GM21737 (cell line): ENCODE results near the gene CCHCR1.
"Not testable (repeated sequence)": the region's sequence is repeated elsewhere in the genome, so short reads cannot be mapped to it uniquely, and the experiment has no call there.

Source experiments
- ATAC-seq: cut with Tn5 transposase; IDR thresholded peaks from one replicate; pipeline ENCODE4 v1.9.1; 2021; ENCODE audit warnings: mild to moderate bottlenecking, moderate library complexity; ENCODE audit not compliant: unreplicated experiment

CCHCR1 gene, protein sequence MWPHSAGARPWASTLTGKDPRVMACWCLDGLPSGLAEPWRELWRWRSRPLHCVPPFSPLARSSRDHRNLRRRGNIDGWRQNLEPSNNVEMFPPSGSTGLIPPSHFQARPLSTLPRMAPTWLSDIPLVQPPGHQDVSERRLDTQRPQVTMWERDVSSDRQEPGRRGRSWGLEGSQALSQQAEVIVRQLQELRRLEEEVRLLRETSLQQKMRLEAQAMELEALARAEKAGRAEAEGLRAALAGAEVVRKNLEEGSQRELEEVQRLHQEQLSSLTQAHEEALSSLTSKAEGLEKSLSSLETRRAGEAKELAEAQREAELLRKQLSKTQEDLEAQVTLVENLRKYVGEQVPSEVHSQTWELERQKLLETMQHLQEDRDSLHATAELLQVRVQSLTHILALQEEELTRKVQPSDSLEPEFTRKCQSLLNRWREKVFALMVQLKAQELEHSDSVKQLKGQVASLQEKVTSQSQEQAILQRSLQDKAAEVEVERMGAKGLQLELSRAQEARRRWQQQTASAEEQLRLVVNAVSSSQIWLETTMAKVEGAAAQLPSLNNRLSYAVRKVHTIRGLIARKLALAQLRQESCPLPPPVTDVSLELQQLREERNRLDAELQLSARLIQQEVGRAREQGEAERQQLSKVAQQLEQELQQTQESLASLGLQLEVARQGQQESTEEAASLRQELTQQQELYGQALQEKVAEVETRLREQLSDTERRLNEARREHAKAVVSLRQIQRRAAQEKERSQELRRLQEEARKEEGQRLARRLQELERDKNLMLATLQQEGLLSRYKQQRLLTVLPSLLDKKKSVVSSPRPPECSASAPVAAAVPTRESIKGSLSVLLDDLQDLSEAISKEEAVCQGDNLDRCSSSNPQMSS

DNA sequence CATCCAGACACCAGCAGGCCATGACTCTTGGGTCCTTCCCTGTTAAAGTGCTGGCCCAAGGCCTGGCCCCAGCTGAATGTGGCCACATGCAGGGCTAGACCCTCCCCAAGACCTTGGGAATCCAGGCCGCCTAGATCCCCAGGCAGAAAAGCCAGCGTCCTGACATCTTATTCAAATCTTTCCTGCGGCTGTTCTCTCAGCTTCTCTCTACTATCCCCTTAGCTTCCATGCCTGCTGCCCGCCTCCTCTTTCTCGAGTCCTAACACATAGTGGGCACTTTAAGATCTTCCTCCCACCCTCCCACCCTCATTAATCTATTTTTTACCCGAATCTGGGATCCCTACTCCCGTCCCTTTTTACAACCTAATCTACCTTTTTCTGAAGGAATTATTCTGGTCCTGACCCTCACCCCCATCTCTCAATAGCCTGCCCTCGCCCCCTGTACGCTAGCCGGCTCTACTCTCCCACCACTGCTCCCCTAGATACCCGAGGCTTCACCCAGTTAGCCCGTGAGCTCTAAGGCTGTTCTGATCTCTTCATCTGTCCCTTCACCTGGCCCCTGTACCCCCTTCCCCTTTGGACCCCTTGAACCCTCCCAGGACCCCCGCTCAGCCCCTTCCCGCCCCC, at the start of gene CCHCR1:
Gene CCHCR1 (minus strand): TSS at position 290 of the 627 bp plus-strand sequence. CDS start 202 bp downstream, at position 88.
- peak; percentile 7 for ATAC-seq

DNA sequence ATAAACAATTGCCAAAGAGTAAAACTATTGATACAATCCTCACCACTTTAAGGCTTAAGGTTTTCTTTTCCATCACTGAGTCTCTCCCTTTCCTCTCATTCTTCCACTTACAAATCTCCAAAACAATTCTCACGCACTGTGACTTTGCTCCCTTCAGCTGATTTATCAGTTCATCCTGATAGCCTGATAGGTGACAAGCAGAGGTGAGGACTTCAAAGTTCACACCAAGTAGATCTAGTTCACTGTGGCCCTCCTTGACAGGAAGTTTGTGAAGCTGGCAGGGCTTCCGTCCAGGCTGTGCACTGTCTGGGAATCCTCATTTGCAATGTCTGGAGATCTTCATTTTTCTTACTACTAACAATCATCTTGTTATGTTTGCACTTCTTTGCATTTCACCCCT, 48.0 kb upstream of the CCHCR1 start:
- ATAC-seq: no peak

DNA sequence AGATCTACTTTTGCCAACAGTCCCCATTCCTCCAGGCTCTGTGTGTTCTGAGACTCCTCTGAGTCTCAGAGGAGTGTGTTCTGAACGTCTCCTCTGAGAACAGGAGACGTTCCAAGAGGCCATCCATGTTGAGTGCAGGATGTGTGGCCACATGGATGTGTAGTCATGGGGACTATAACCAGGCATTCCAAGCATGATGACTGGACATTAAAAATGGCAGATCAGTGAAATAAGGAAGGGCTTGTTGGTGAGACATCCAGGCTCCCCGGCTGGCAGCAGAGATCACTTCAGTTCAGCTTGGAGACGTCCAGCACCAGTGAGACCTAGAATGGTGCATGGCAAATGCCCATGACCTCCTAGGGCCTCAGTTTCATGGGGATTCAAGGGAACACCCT, 47.1 kb upstream of the CCHCR1 start:
- no peak for ATAC-seq

DNA sequence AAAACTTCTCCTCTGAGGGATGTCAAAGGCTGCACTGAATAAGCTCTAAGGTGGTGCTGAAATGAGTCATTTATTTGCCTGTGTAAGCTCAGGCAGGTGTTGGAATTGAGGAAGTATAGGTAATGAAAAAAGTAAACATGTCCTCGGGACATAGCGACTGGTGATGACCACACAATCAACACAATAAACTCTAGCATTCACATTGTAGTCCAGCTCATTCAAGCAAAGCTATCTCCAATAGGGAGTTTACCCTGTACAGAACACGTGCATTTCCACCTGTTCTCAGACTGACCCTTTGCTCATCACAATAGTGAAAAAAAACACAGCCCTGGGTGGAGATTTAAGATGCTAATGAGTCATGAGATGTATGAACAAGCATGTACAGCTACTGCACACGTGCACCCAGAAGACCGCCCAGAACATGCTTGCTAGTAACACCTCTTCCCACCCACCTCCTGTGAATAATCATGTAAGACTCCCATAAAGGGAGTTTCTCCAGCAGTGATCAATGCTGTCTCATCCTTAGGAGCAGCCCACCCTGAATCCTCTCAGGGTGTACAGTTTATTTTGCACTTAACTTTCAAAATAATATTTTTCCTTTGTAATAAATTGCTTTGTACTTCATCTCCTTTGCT, 45.9 kb upstream of the CCHCR1 start:
- peak; percentile 47 for ATAC-seq

DNA sequence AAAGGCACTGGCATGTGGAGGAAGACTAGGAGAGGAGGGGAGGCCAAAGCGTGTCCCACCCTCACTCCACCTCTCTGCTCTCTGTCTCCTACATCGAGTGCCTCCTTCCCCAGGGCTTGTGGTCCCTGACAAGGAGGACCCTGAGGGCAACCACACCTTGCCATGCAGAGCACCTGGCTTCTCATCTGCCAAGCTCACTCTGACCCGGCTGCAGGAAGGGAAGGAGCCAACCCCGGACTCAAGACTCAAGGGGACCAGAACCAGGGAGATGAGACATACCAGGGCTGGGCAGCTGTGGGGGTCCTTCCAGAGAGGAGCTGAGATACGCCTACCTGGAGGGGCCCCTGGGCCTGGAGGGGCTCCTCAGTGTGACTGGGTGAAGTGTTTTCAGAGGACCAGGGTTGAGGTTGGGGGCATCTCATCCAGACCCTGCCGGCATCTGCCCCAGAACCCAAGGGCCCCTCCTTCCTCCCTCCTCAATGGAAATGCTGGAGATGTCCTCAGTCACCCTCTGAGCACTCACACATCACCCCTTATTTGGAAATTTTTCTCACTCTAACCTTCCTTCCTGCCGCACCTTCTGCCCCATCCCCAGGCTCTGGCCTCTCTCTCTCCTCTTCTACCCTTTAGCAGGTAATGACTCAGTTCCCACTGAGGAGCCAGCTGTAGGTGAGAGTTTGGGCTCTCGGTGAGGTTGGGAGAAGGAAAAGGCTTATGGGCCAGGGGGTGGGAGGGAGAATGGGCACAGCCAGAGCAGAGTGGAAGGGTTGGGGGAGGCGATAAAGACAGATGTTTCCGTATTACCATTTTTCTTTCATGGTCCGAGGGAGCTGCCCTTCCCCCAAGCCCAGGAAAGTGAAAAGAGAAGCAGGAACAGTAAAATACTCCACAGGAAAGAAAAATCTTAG, 44.9 kb upstream of the CCHCR1 start:
- no peak for ATAC-seq

DNA sequence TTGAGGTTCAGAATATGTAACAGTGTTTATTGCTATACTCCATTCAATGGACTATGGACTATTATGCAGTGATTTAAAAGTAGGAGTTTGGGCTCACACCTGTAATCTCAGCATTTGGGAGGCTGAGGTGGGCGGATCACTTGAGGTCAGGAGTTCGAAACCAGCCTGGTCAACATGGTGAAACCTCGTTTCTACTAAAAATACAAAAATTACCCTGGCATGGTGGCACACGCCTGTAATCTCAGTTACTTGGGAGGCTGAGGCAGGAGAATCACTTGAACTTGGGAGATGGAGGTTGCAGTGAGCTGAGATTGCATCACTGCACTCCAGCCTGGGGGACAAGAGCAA, 41.5 kb upstream of the CCHCR1 start:
- not testable (repeated sequence) for ATAC-seq

DNA sequence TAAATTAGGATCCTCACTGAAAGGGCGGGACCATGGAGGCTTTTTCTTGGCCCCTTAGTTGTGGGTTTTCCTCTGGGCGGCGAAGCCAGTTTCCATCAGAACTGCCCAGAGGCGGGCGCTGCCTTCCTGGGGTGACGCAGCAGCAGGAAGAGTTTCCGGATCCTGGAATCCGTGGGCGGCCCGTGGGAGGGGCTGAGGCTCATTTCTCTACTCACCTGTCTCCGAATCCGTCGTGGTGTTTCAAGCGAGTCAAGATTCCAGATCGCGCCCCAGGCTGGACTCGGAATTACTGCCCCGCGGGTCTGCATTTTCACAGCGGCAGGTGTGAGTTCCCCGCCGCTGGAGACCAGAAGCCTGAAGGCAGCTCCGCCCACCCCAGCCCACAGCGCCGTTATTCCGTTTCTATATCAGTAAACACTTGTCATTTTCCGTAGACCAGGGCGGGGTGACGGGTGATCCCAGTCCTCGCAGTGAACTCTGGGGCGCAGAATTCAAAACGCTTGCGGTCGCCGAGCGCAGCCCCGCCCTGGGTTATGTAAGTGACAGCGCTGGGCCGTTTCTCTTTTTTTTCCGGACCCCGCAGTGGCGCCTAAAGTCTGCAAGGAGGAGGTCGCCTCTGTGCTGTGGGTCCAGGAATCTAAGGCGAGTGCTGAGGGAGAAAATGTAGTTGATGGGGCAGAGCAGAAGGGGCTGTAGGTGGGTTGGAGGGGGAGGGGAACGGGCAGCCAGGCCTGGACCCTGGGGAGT, 40.1 kb upstream of the CCHCR1 start:
- ATAC-seq: peak; percentile 72

DNA sequence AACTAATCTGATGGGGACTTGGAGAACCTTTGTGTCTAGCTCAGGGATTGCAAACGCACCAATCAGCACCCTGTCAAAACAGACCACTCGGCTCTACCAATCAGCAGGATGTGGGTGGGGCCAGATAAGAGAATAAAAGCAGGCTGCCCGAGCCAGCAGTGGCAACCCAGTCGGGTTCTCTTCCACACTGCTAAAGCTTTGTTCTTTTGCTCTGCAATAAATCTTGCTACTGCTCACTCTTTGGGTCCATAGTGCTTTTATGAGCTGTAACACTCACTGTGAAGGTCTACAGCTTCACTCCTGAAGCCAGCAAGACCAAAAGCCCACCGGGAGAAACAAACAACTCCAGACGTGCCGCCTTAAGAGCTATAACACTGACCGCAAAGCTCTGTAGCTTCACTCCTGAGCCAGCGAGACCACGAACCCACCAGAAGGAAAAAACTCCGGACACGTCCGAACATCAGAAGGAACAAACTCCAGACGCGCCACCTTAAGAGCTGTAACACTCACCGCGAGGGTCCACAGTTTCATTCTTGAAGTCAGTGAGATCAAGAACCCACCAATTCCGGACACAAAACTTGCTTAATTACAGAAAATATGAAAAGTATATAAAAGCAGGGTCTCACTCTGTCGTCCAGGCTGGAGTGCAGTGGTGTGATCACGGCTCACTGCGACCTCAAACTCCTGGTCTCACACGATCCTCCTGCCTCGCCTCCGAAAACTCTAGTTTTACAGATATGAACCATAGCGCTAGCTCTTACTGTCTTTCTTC, 38.8 kb upstream of the CCHCR1 start:
- ATAC-seq: not testable (repeated sequence)

DNA sequence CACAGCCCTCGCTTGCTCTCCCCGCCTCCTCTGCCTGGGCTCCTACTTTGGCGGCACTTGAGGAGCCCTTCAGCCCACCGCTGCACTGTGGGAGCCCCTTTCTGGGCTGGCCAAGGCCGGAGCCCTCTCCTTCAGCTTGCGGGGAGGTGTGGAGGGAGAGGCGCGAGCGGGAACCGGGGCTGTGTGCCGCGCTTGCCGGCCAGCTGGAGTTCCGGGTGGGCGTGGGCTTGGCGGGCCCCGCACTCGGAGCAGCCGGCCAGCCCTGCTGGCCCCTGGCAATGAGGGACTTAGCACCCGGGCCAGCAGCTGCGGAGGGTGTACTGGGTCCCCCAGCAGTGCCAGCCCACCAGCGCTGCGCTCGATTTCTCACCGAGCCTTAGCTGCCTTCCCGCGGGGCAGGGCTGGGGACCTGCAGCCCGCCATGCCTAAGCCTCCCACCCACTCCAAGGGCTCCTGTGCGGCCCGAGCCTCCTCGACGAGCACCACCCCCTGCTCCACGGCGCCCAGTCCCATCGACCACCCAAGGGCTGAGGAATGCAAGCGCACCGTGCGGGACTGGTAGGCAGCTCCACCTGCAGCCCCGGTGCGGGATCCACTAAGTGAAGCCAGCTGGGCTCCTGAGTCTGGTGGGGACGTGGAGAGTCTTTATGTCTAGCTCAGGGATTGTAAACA, 37.8 kb upstream of the CCHCR1 start:
- not testable (repeated sequence) for ATAC-seq

DNA sequence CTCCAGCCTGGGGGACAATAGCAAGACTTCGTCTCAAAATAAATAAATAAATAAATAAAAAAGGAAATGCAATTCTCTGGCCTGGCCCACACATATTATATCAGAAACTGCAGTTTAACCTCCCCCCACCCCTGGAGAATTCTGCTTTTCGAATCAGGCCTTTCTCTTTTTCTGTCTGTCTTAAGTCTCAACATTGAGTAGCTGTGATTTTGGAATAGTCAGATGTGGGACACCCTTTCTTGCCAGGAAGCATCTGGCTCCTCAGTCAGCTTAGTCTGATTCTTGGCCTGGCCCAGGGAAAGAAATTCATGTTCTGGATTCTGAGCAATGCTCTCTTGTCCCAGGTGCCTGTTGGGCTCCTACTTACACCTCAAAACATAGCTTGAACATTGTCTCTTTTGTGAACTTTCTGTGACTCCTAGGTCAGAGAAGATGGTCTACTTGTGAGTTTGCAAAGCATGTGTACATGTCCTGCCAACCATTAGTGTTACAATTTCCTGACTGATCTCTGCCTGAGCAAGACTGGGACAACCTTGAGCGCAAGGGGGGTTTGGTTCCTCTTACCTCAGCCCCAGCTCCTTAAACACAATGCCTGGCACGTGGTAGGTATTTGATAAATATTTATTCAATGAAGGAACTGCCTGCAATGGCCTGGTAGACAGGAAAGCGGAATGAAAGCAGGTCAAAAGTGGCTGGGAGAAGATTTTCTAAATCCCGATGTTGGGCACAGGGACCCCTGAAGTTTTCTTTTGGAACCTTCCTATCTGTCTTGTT, 36.6 kb upstream of the CCHCR1 start:
- no peak for ATAC-seq

DNA sequence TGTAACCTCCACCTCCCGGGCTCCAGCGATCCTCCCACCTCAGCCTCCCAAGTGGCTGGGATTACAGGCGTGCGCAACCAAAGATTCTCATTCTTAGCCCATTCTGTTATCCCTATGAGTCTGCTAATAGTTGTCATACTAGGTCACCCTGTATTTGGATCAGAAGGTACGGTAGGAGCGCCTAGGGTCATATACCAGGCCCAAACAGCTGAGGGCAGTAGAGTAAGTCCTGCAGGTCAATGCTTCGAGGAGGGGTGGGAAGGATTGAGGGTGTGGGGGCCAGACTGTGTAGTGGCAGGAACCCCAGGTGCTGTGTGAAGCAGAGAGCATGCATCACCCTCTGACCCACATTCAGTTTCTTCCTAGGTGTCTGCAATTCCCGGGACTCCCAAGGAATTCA, 35.6 kb upstream of the CCHCR1 start:
- ATAC-seq: no peak

DNA sequence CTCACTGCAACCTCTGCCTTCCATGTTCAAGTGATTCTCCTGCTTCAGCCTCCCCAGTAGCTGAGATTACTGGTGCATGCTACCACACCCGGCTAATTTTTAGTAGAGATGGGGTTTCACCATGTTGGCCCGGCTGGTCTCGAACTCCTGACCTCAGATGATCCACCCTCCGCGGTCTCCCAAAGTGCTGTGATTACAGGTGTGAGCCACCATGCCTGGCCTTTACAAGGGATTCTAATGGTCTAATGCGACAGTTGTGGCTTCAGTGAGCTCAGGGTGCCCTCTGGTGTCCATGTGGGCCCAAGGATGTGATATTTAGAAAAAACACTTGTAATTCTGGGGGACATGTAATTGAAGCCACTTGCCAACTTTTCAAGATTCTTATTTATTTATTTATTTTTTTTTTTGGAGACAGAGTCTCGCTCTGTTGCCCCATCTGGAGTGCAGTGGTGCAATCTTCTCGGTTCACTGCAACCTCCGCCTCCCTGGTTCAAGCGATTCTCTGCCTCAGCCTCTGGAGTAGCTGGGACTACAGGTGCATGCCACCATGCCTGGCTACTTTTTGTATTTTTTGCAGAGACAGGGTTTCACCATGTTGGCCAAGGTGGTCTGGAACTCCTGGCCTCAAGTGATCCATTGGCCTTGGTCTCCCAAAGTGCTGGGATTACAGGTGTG, 35.0 kb upstream of the CCHCR1 start:
- not testable (repeated sequence) for ATAC-seq

DNA sequence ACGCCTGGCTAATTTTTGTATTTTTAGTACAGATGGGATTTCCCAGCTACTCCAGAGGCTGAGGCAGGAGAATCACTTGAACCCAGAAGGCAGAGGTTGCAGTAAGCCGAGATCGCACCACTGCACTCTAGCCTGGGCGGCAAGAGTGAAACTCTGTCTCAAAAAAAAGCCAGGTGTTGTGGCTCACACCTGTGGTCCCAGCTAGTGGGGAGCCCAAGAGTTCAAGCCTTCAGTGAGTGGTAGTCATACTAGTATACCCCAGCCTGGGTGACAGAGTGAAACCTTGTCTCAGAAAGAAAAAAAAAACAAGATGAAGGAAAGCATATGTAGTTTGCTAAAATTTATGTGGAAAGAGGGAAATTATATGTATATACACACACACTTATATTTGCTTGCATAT, 32.9 kb upstream of the CCHCR1 start:
- no peak for ATAC-seq

DNA sequence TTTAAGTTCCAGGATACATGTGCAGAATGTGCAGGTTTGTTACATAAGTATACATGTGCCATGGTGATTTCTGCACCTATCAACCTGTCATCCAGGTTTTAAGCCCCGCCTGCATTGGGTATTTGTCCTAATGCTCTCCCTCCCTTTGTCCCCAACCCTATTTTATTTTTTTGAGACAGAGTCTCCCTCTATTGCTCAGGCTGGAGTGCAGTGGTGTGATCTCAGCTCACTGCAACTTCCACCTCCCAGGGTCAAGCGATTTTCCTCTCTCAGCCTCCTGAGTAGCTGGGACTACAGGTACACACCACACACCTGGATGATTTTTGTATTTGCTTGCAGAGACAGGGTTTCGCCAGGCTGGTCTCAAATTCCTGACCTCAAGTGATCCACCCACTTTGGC, 31.6 kb upstream of the CCHCR1 start:
- ATAC-seq: not testable (repeated sequence)

DNA sequence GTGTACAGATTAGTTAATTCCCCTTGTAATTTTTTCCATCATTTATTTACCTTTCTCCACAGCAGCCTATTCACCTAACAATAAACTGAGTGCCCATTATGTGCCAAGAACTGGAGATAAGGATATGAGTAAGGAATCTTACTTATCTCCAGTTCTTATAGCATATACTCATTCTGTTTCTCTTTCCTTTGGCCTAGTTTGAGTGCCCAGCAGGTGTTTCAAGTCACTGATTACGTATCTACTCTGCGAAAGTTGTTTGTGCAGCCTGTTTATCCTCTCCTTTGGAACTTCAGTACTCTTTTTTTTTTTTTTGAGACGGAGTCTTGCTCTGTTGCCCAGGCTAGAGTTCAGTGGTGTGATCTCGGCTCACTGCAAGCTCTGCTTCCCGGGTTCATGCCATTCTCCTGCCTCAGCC, 30.2 kb upstream of the CCHCR1 start:
- no peak for ATAC-seq

DNA sequence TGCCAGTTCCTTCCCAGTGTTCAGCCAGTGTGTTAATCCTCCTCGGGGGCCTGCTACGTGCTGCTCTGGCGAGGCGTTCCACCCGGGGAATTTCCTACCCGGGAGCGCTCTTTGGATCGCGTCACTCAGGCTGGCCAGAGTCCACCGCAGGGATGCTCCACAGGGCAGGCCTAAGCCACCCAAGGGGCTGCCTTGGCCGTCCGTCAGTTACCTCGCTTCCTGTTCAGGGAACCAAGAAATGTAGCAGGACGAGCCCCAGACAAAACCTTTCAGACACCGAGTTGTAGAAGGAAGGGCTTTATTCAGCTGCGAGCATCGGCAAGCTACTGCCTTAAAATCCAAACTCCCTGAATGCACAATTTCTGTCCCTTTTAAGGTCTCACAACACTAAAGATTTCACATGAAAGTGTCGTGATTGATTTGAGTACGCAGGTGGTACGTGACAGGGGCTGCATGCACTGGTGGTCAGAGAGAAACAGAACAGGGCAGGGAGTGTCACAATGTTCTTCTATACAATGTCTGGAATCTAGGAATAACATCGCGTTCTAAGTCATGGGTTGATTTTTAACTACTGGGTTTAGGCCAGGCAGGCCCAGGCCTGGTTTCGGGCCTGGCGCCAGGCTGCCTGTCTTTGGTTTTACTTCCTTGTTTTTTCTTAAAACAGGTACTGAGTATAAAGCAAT, 28.6 kb upstream of the CCHCR1 start:
- ATAC-seq: no peak
